Measurements from ENCODE around the gene IFRD1. TPM values are rescaled to one million over a fixed set of nuclear protein-coding genes. Genes with fewer than 3 reads are reported as not detected.

IFRD1 gene
- total RNA-seq, 4 donors from 2014 or later, result 85.2 to 116 (median 102) TPM

DNA sequence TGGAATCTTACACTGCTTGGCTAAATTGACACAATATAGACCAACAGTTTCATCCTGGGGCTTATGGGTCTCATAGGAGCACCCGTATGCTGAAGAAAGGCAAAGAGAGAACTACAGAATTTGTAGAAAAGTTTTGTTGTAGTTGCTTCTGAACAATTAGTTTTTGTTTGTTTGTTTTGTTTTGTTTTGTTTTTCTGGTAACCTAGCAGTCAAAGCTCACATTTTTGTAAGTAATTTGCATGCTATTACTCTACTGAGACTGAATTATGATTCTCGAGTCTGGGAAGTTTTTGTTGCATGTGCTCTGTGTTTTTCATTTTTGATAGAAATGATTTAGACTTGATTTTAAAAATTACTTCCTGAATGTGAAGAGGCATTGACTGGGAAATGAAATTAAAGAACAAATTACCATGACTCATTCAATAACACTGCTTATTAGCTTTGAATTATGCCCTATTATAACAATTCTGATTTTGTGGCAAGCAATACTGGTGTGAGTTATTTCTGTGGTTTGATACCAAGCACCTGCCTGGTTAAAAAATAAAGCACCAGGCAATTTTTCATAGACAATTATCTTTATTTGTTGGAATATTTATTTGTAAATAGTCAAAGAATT is 31.0 kb downstream of the IFRD1 start:
- H3K27me3 ChIP-seq, result no peaks in the 10 kb centered on the region
- H3K4me3 ChIP-seq, result no peak overlapping the region
- no peak for DNase-seq (ENCODE audit: low spot score in 2 of 2)
- no peaks in the 10 kb centered on the region for H3K9me3 ChIP-seq
- H3K27ac ChIP-seq, result peak overlapping the region in 3 of 4 donors; percentile 10 to 85 (median 79)
- TF ChIP-seq EP300 (IDR thresholded peaks at IDR 0.05) (no peak), POLR2A (IDR thresholded peaks at IDR 0.05) (no peak), CTCF (IDR thresholded peaks at IDR 0.05) (no peak)
- 27 to 35% methylated on average over 2 of the region's 2 CpGs for WGBS, 2 donors
- peaks cover 0 to 19% (median 1%) of the 10 kb centered on the region in 3 donors for H3K36me3 ChIP-seq
- H3K4me1 ChIP-seq, result peaks cover 0 to 51% (median 17%) of the 10 kb centered on the region in 4 donors

DNA sequence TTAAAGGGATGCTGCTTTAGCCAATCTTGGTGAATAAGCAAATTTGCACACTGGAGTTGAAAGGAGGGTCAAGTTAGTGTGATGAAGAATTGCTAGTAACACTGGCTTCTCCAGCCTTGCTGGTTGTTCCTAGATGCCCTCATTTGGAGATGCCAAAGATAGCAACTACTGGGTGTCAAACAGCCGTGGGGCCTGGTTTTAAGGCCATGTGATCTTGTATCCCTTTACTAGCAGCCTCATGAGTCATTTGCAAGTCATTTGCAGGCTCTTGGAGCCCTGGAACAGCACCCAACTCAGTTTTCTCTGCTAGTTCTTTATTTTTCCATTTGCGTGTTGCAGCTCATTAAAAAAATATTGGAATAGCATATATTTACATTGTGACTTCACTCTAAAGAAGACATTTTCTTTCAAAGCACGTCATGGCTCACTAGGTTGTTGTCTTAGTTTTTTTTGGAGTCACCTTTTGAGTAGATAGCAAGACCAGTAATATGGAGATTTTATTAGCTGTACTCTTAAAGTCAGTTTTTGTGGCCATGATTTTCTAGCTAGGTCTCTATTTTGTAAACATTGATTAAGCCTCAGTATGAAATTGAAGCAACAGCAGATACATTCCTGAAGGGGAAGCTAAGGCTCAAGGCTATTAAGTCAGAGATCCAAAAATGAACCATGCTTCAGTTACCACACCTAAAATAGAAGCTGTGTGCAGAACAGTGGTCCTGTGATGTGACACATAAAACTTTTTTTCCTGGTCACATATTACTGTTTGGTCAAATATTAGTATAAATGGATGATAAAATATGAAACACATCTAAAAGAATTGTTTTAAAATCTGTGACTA is 31.8 kb downstream of the IFRD1 start:
- Histone ChIP-seq H3K4me3 (no peak overlapping the region), H3K9me3 (no peaks in the 10 kb centered on the region), H3K27me3 (no peaks in the 10 kb centered on the region), H3K4me1 (peaks cover 0 to 54% (median 18%) of the 10 kb centered on the region in 4 donors), H3K27ac (peak overlapping the region in 3 of 4 donors; percentile 0 to 85 (median 79)), H3K36me3 (peaks cover 0 to 11% (median 0%) of the 10 kb centered on the region in 3 donors)
- 25 to 28% methylated on average over 3 of the region's 3 CpGs for WGBS, 2 donors
- DNase-seq (ENCODE audit: low spot score in 2 of 2), result no peak
- TF ChIP-seq POLR2A (IDR thresholded peaks at IDR 0.05), result no peak
- TF ChIP-seq EP300 (IDR thresholded peaks at IDR 0.05), result peak in 1 of 2 donors; percentile 64

- WGBS, 2 donors, result 13 to 34% methylated on average over 4 of the region's 4 CpGs
- peaks cover 0 to 3% (median 0%) of the 10 kb centered on the region in 3 donors for H3K36me3 ChIP-seq
- H3K27ac ChIP-seq, result peak overlapping the region in 3 of 4 donors; percentile 21 to 85 (median 79)
- no peaks in the 10 kb centered on the region for H3K9me3 ChIP-seq
- no peak for DNase-seq (ENCODE audit: low spot score in 2 of 2)
- no peaks in the 10 kb centered on the region for H3K27me3 ChIP-seq
- TF ChIP-seq EP300 (IDR thresholded peaks at IDR 0.05) (peak in 1 of 2 donors; percentile 60), POLR2A (IDR thresholded peaks at IDR 0.05) (no peak), CTCF (IDR thresholded peaks at IDR 0.05) (no peak)
- H3K4me3 ChIP-seq, result no peak overlapping the region
- peaks cover 0 to 66% (median 20%) of the 10 kb centered on the region in 4 donors for H3K4me1 ChIP-seq
Measured at GRCh38 chr7:112484671-112485167, 34.5 kb downstream of the IFRD1 start.

DNA sequence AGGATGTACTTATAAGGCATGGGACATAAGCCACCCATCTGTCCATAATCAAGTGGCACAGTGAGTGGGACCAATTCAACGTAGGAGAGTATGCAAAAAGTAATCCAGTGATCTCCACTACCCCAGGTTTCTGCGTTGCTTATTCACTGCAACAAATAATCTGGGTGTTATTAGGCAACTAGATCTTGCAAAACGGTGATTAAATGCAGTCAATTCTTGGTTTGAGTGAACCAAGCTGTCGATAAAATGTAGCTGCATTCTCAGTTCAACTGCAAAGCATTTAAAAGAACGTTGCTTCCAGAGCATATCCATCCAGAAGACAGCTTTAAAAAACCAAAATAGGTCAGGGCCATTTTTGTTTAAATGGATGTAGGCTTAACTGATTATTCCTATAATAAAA is 35.5 kb downstream of the IFRD1 start:
- Histone ChIP-seq H3K36me3 (peaks cover 0 to 10% (median 0%) of the 10 kb centered on the region in 3 donors), H3K27me3 (no peaks in the 10 kb centered on the region), H3K27ac (peak overlapping the region in 2 of 4 donors; percentile 79 to 85), H3K4me1 (peaks cover 0 to 63% (median 19%) of the 10 kb centered on the region in 4 donors), H3K9me3 (no peaks in the 10 kb centered on the region), H3K4me3 (no peak overlapping the region)
- WGBS, 2 donors, result 80 to 94% methylated on average over 5 of the region's 5 CpGs
- TF ChIP-seq EP300 (IDR thresholded peaks at IDR 0.05) (no peak), POLR2A (IDR thresholded peaks at IDR 0.05) (no peak), CTCF (IDR thresholded peaks at IDR 0.05) (no peak)
- DNase-seq (ENCODE audit: low spot score in 2 of 2), result no peak

- H3K36me3 ChIP-seq, result peaks cover 0 to 10% (median 0%) of the 10 kb centered on the region in 3 donors
- H3K27me3 ChIP-seq, result no peaks in the 10 kb centered on the region
- H3K27ac ChIP-seq, result peak overlapping the region in 2 of 4 donors; percentile 79 to 85
- peaks cover 0 to 45% (median 9%) of the 10 kb centered on the region in 4 donors for H3K4me1 ChIP-seq
- WGBS, 2 donors, result 86 to 87% methylated on average over 8 of the region's 8 CpGs
- DNase-seq (ENCODE audit: low spot score in 2 of 2), result no peak
- no peak overlapping the region for H3K4me3 ChIP-seq
- TF ChIP-seq EP300 (IDR thresholded peaks at IDR 0.05), result no peak
- TF ChIP-seq POLR2A (IDR thresholded peaks at IDR 0.05), result no peak
- TF ChIP-seq CTCF (IDR thresholded peaks at IDR 0.05), result no peak
- no peaks in the 10 kb centered on the region for H3K9me3 ChIP-seq
Measured at GRCh38 chr7:112487457-112488263, 37.4 kb downstream of the IFRD1 start.
